ENCODE data around the gene IL22RA2.
A peak's percentile ranks its signal among the peaks of the same experiment; 100 is the strongest.
"Not testable (repeated sequence)": the region's sequence is repeated elsewhere in the genome, so short reads cannot be mapped to it uniquely, and the experiment has no call there.

The IL22RA2 gene

DNA sequence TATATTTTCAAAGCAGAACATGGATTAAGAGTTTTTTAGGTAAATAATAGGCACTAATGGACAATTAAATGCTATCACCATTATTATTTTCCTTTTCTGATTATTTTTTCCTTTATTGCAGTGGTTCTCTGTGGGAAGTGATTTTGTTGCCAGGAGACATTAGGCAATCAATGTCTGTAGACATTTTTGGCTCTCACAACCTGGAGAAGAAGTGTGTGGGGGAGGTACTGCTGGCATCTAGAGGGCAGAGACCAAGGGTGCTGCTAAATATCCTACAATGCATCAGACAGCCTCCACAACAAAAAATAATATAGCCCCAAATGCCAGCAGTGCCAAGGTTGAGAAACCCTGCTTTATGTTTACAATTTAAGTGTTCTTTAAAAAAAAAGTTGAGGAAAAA, 37.5 kb upstream of the IL22RA2 start:
- H3K4me3 ChIP-seq (ENCODE audit: low read depth, low read length): no peak overlapping the region
- TF ChIP-seq, protein P1, sequence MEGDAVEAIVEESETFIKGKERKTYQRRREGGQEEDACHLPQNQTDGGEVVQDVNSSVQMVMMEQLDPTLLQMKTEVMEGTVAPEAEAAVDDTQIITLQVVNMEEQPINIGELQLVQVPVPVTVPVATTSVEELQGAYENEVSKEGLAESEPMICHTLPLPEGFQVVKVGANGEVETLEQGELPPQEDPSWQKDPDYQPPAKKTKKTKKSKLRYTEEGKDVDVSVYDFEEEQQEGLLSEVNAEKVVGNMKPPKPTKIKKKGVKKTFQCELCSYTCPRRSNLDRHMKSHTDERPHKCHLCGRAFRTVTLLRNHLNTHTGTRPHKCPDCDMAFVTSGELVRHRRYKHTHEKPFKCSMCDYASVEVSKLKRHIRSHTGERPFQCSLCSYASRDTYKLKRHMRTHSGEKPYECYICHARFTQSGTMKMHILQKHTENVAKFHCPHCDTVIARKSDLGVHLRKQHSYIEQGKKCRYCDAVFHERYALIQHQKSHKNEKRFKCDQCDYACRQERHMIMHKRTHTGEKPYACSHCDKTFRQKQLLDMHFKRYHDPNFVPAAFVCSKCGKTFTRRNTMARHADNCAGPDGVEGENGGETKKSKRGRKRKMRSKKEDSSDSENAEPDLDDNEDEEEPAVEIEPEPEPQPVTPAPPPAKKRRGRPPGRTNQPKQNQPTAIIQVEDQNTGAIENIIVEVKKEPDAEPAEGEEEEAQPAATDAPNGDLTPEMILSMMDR (IDR thresholded peaks at IDR 0.05; ENCODE audit: control insufficient read depth, extremely low read depth, insufficient read depth): no peak
- DNase-seq (ENCODE audit: low read depth): no peak

DNA sequence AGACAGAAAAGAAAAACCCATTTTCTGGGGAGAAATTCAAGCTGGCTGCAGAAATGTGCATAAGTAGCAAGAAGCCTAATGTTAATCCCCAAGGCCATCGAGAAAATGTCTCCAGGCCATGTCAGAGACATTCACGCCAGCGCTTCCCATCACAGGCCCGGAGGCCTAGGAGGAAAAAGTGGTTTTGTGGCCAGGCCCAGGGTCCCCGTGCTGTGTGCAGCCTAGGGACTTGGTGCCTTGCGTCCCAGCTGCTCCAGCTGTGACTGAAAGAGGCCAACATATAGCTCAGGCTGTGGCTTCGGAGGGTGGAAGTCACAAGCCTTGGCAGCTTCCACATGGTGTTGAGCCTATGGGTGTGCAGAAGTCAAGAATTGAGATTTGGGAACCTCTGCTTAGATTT, 34.8 kb upstream of the IL22RA2 start:
- no peak overlapping the region for H3K4me3 ChIP-seq (ENCODE audit: low read depth, low read length)
- DNase-seq (ENCODE audit: low read depth): no peak
- TF ChIP-seq, protein P1 (IDR thresholded peaks at IDR 0.05; ENCODE audit: control insufficient read depth, extremely low read depth, insufficient read depth): no peak

DNA sequence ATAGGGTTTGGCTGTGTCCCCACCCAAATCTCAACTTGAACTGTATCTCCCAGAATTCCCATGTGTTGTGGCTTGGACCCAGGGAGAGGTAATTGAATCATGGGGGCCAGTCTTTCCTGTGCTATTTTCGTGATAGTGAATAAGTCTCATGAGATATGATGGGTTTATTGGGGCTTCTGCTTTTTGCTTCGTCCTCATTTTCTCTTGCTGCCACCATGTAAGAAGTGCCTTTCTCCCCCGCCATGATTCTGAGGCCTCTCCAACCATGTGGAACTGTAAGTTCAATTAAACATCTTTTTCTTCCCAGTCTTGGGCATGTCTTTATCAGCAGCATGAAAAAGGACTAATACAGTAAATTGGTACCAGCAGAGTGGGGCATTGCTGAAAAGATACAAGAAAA, 34.0 kb upstream of the IL22RA2 start:
- DNase-seq (ENCODE audit: low read depth); H3K4me3 ChIP-seq (ENCODE audit: low read depth, low read length): not testable (repeated sequence)

DNA sequence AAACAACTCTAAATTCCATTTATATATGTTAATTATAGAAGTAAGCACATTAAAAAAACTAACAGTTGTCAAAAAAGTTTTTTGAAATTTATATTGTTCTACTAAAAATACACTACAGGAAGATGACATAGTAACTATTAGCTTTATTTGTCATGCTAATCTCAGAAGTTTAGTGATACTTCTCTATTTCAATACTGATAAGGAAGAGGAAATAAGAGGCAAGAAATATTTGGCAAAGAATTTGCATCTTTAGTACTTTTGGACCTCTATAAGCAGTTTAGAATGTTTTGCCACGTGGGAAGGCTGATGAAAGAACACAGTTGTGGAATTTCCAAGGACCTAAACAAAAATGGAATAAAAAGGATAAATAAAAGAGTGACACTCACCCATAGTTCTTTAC, 33.1 kb upstream of the IL22RA2 start:
- DNase-seq (ENCODE audit: low read depth): no peak
- TF ChIP-seq, protein P1 (IDR thresholded peaks at IDR 0.05; ENCODE audit: control insufficient read depth, extremely low read depth, insufficient read depth): no peak
- no peak overlapping the region for H3K4me3 ChIP-seq (ENCODE audit: low read depth, low read length)

DNA sequence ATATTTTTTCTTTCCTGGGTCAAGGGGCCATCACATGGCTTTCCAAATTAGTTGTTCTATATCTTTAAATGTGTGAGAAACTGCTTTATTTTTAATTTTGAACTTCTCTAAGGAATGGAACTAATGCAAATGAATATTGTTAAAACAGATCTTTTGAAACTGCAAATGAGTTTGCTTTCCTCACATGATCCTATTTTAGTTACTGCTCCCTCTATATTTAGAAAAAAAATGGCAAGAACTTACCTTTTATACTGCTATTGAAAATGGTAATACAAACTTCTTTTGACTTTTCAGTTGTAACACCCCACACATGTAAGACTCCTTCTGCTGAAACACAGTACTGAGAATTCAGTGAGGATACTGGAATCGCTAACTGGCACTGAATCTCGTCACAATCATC, 29.8 kb upstream of the IL22RA2 start:
- TF ChIP-seq, protein P1 (IDR thresholded peaks at IDR 0.05; ENCODE audit: control insufficient read depth, extremely low read depth, insufficient read depth): no peak
- H3K4me3 ChIP-seq (ENCODE audit: low read depth, low read length): no peak overlapping the region
- no peak for DNase-seq (ENCODE audit: low read depth)

DNA sequence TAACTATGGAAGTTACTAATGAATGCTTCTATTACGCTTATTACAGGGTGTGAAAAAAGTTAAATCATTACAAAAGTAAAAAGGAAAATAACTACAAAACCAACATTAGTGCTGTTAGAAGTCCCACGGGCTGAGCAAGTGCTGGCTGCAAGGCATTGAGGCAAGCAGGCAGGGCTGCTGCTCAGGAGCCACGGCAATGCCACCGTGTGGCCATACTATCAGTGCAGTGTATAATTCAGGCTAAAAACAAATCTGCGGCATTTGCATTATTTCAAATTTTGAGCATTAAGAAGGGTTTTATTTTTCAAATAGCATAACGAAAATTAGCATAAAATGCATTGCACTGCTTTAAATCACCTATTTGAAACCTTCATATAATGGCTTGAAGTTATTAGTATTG, 28.6 kb upstream of the IL22RA2 start:
- TF ChIP-seq, protein P1 (IDR thresholded peaks at IDR 0.05; ENCODE audit: control insufficient read depth, extremely low read depth, insufficient read depth): peak; percentile 80
- DNase-seq (ENCODE audit: low read depth): no peak
- H3K4me3 ChIP-seq (ENCODE audit: low read depth, low read length): no peak overlapping the region

DNA sequence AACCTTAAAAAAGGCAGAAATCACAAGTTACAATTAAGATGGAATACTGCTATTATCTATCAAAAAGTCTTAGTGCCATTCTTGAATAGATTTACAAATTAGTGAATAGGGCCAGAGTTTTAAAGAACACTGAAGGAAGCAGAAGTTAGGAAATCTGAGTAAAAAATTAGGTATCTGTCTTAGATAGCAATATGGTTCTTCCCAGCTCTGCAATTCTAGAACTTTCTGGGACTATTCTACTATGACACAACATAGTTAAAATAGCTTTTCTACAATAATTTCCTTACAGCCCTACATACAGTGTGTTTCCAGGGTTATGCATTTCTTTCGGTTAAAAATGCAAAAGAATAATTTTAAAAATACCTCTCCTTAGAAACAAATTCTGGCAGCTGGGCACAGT, 27.6 kb upstream of the IL22RA2 start:
- H3K4me3 ChIP-seq (ENCODE audit: low read depth, low read length): no peak overlapping the region
- TF ChIP-seq, protein P1 (IDR thresholded peaks at IDR 0.05; ENCODE audit: control insufficient read depth, extremely low read depth, insufficient read depth): no peak
- no peak for DNase-seq (ENCODE audit: low read depth)

DNA sequence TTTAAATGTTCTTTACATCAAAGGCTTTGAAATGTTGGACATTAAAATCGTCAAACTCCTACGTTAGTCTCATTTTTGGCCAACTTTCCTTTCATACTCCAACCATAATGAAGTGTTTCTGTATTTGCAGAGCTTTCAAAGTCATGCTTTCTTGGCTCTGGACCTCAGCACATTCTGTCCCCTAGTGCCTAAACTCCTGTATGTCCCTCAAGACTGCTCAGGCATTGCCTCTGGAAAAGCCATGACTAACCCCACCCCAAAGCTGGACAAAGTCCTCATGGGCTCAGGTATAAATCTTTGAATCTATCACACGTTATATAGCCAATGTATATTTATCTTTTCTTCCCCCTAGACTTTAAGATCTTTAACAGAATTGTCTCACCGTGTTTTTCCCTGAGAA, 26.8 kb upstream of the IL22RA2 start:
- TF ChIP-seq, protein P1 (IDR thresholded peaks at IDR 0.05; ENCODE audit: control insufficient read depth, extremely low read depth, insufficient read depth): no peak

More for the DNA sequence above, 26.8 kb upstream of the IL22RA2 start:
- DNase-seq (ENCODE audit: low read depth): no peak
- H3K4me3 ChIP-seq (ENCODE audit: low read depth, low read length): no peak overlapping the region
